Measurements from ENCODE around the gene NYAP2.

NYAP2 gene

DNA sequence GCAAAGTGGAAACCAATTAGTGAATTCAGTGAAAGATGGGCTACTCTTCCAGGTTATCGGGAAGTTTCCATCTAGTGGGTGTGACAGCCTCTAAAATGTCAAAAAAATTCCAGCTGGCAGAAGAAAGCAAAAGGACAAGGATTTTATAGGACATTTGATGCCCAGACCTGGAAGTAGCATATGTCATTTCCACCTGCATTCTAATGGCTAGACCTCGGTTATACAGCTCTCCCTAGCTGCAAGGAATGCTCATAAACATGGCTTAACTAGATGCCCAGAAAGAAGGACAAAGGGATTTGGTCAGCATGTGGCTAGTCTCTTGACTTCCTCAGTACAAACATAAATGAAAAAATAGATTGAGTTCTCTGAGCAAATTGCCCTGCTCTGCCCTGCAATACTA, 215.4 kb downstream of the NYAP2 start:
- TF ChIP-seq, protein P1, sequence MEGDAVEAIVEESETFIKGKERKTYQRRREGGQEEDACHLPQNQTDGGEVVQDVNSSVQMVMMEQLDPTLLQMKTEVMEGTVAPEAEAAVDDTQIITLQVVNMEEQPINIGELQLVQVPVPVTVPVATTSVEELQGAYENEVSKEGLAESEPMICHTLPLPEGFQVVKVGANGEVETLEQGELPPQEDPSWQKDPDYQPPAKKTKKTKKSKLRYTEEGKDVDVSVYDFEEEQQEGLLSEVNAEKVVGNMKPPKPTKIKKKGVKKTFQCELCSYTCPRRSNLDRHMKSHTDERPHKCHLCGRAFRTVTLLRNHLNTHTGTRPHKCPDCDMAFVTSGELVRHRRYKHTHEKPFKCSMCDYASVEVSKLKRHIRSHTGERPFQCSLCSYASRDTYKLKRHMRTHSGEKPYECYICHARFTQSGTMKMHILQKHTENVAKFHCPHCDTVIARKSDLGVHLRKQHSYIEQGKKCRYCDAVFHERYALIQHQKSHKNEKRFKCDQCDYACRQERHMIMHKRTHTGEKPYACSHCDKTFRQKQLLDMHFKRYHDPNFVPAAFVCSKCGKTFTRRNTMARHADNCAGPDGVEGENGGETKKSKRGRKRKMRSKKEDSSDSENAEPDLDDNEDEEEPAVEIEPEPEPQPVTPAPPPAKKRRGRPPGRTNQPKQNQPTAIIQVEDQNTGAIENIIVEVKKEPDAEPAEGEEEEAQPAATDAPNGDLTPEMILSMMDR (IDR thresholded peaks at IDR 0.05; ENCODE audit: low read length, missing control alignments), result no peak
- H3K4me3 ChIP-seq (replicated peaks; ENCODE audit: low read depth, low read length), result no peak overlapping the region
- DNase-seq (ENCODE audit: low read depth), result no peak

DNA sequence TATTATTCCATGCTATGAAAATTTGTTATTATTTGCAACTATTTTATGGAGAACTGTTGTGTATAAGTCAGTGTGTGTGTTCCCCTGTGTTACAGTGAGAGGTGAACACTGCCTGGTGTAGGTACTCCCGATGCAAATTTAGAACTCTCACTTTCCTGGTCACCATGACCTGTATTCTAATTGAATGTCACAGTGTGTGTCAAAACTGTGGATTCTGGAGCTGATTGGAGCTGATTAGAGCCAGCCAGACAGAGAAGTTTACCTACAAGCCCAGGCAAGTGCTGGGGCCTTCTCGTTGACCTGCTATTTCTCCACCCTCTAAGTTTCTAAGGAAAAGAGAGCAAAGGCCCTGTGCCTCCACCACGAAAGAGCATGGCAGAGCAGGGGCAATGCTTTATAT, 216.0 kb downstream of the NYAP2 start:
- TF ChIP-seq, protein P1 (IDR thresholded peaks at IDR 0.05; ENCODE audit: low read length, missing control alignments), result no peak
- no peak overlapping the region for H3K4me3 ChIP-seq (replicated peaks; ENCODE audit: low read depth, low read length)
- DNase-seq (ENCODE audit: low read depth), result no peak

DNA sequence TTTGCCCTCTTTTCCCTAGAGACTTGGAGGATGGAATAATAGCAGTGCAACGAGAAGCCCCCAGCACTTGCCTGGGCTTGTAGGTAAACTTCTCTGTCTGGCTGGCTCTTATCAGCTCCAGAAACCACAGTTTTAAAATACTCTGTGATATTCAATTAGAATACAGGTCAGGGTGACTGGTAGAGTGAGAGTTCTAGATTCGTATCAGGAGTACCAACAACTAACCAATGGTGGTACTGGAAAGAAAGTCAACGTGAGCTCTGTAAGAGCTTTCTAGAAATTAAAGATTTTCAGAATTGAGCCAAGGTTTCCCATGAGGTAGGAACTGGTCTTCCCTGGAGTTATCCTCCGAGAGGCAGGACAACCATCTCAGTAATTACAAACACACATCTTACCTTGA, 216.9 kb downstream of the NYAP2 start:
- H3K4me3 ChIP-seq (replicated peaks; ENCODE audit: low read depth, low read length), result no peak overlapping the region
- TF ChIP-seq, protein P1 (IDR thresholded peaks at IDR 0.05; ENCODE audit: low read length, missing control alignments), result no peak

GRCh38 chr2:225616848-225617247, 217.3 kb downstream of the NYAP2 start:
- no peak for DNase-seq (ENCODE audit: low read depth)
- no peak overlapping the region for H3K4me3 ChIP-seq (replicated peaks; ENCODE audit: low read depth, low read length)
- TF ChIP-seq, protein P1 (IDR thresholded peaks at IDR 0.05; ENCODE audit: low read length, missing control alignments), result no peak

More for the DNA sequence above, 216.9 kb downstream of the NYAP2 start:
- no peak for DNase-seq (ENCODE audit: low read depth)

DNA sequence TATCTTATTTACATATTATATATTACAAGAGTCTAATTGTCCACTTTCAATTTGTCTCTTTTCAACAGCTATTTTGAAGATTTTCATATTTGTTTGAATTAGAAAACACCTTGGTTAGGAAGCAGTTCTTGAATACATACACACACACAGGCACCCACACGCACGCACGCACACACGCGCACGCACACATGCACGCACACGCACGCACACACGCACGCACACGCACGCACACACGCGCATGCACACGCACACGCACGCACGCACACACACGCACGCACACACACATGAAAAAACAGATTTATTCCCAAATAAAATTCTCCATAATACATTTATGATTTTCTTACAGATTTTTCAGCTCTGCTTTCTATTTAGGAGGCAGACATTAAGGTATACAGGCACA, 220.7 kb downstream of the NYAP2 start:
- no peak overlapping the region for H3K4me3 ChIP-seq (replicated peaks; ENCODE audit: low read depth, low read length)
- TF ChIP-seq, protein P1 (IDR thresholded peaks at IDR 0.05; ENCODE audit: low read length, missing control alignments), result no peak
- no peak for DNase-seq (ENCODE audit: low read depth)

- DNase-seq (ENCODE audit: low read depth), result no peak
- H3K4me3 ChIP-seq (replicated peaks; ENCODE audit: low read depth, low read length), result no peak overlapping the region
- TF ChIP-seq, protein P1 (IDR thresholded peaks at IDR 0.05; ENCODE audit: low read length, missing control alignments), result no peak
Observed at GRCh38 chr2:225630824-225631533, 231.5 kb downstream of the NYAP2 start.

- no peak overlapping the region for H3K4me3 ChIP-seq (replicated peaks; ENCODE audit: low read depth, low read length)
- TF ChIP-seq, protein P1 (IDR thresholded peaks at IDR 0.05; ENCODE audit: low read length, missing control alignments), result no peak
- no peak for DNase-seq (ENCODE audit: low read depth)
Observed at GRCh38 chr2:225632351-225632750, 232.8 kb downstream of the NYAP2 start.
